Endodermal cell (in vitro differentiated cells): ENCODE results near the gene LRRC47. TPM values are rescaled to one million over a fixed set of nuclear protein-coding genes. Genes with fewer than 3 reads are reported as not detected.

ENCODE experiments used
- DNase-seq: peaks from one replicate; pipeline ENCODE4 v3.0.0-alpha.2; 2017
- H3K27ac ChIP-seq: 2 replicates; pipeline ENCODE4 v1.5.1; 2013; ENCODE audit warnings: mild to moderate bottlenecking, low read depth, low read length, moderate library complexity
- H3K27me3 ChIP-seq: 2 replicates; pipeline ENCODE4 v1.6.1; 2013; ENCODE audit warnings: mild to moderate bottlenecking, low read length, moderate library complexity; ENCODE audit not compliant: insufficient read depth, control insufficient read depth, poor library complexity, severe bottlenecking
- H3K36me3 ChIP-seq: 2 replicates; pipeline ENCODE4 v1.7.0; 2013; ENCODE audit warnings: mild to moderate bottlenecking, low read length, moderate library complexity; ENCODE audit not compliant: control insufficient read depth, insufficient read depth
- H3K4me1 ChIP-seq: one replicate; pipeline ENCODE4 v1.7.0; 2013; ENCODE audit warnings: low read length; ENCODE audit not compliant: control insufficient read depth, insufficient read depth
- H3K4me3 ChIP-seq: 2 replicates; pipeline ENCODE4 v1.5.1; 2013; ENCODE audit warnings: mild to moderate bottlenecking, low read length, moderate library complexity
- H3K9ac ChIP-seq: 2 replicates; pipeline ENCODE4 v1.6.1; 2013; ENCODE audit warnings: mild to moderate bottlenecking, low read length, moderate library complexity; ENCODE audit not compliant: poor library complexity, severe bottlenecking; ENCODE audit errors: extremely low read depth
- H3K9me3 ChIP-seq: 2 replicates; pipeline ENCODE4 v1.6.1; 2013; ENCODE audit warnings: mild to moderate bottlenecking, low read length, moderate library complexity; ENCODE audit not compliant: control insufficient read depth
- H3K27ac Mint-ChIP-seq: 2 replicates; pipeline ENCODE4 v1.8.0; 2020; ENCODE audit warnings: mixed read lengths
- H3K27me3 Mint-ChIP-seq: 2 replicates; pipeline ENCODE4 v1.8.0; 2021; ENCODE audit warnings: mild to moderate bottlenecking, mixed read lengths; ENCODE audit not compliant: insufficient read depth
- H3K36me3 Mint-ChIP-seq: 2 replicates; pipeline ENCODE4 v1.8.0; 2020; ENCODE audit warnings: low read depth, mixed read lengths
- H3K4me1 Mint-ChIP-seq: 2 replicates; pipeline ENCODE4 v1.8.0; 2020; ENCODE audit warnings: mixed read lengths
- H3K4me3 Mint-ChIP-seq: 2 replicates; pipeline ENCODE4 v1.8.0; 2020; ENCODE audit warnings: mild to moderate bottlenecking, moderate library complexity, mixed read lengths
- H3K9me3 Mint-ChIP-seq: 2 replicates; pipeline ENCODE4 v1.8.0; 2020; ENCODE audit warnings: mild to moderate bottlenecking, mixed read lengths
- WGBS, 2 experiments: methylation state at CpG; one replicate each; pipeline versions ENCODE4 v1.1.5 to v1.1.7; 2013; ENCODE audit warnings: missing lambda C conversion rate in 2 of 2, mixed read lengths in 1 of 2; ENCODE audit not compliant: insufficient coverage in 1 of 2, insufficient read length in 1 of 2; 5-methylcytosine and 5-hydroxymethylcytosine counted together
- total RNA-seq, 2 donors: library from RNA; stranded (reverse); fragmentation: NEBNext Ultra II Directional in 1 of 2; extraction: Animal tissue kit (Norgen Biotek cat#: 25700) in 1 of 2; gene quantifications; 2 replicates in 1 of 2; 3 replicates in 1 of 2; pipeline ENCODE4 v1.2.1, GENCODE V29; 2021
- TF ChIP-seq, protein P1 (sequence below): fragments of 200-600 bp; sonication (generic); conservative IDR thresholded peaks from 2 replicates; pipeline ENCODE4 v1.5.0; 2021; ENCODE audit warnings: antibody characterized with exemption, mild to moderate bottlenecking

LRRC47 gene
- total RNA-seq, 2 donors from 2014 or later, result 49.9 to 59.7 TPM

- Histone ChIP-seq H3K4me3 (no peak overlapping the region), H3K4me1 (no peaks in the 10 kb centered on the region), H3K27ac (no peak overlapping the region), H3K9me3 (peaks cover 15% of the 10 kb centered on the region), H3K27me3 (no peaks in the 10 kb centered on the region), H3K9ac (no peak overlapping the region), H3K36me3 (peaks cover 64% of the 10 kb centered on the region)
- H3K27me3 Mint-ChIP-seq, result no peaks in the 10 kb centered on the region
- H3K4me1 Mint-ChIP-seq, result no peaks in the 10 kb centered on the region
- WGBS, 2 experiments, result 93 to 96% methylated on average over 9 to 10 of the region's 11 CpGs
- peaks cover 12% of the 10 kb centered on the region for H3K9me3 Mint-ChIP-seq
- H3K27ac Mint-ChIP-seq, result no peak overlapping the region
- no peak for DNase-seq
- no peak overlapping the region for H3K4me3 Mint-ChIP-seq
- H3K36me3 Mint-ChIP-seq, result peaks cover 76% of the 10 kb centered on the region
- TF ChIP-seq, protein P1, sequence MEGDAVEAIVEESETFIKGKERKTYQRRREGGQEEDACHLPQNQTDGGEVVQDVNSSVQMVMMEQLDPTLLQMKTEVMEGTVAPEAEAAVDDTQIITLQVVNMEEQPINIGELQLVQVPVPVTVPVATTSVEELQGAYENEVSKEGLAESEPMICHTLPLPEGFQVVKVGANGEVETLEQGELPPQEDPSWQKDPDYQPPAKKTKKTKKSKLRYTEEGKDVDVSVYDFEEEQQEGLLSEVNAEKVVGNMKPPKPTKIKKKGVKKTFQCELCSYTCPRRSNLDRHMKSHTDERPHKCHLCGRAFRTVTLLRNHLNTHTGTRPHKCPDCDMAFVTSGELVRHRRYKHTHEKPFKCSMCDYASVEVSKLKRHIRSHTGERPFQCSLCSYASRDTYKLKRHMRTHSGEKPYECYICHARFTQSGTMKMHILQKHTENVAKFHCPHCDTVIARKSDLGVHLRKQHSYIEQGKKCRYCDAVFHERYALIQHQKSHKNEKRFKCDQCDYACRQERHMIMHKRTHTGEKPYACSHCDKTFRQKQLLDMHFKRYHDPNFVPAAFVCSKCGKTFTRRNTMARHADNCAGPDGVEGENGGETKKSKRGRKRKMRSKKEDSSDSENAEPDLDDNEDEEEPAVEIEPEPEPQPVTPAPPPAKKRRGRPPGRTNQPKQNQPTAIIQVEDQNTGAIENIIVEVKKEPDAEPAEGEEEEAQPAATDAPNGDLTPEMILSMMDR, result no peak
Observed at GRCh38 chr1:3836421-3836820, 40.1 kb upstream of the LRRC47 start.

- Mint-ChIP-seq H3K27me3 (no peaks in the 10 kb centered on the region), H3K9me3 (peaks cover 12% of the 10 kb centered on the region), H3K4me1 (no peaks in the 10 kb centered on the region), H3K27ac (no peak overlapping the region), H3K4me3 (no peak overlapping the region), H3K36me3 (peaks cover 79% of the 10 kb centered on the region)
- 97 to 98% methylated on average over 10 of the region's 10 CpGs for WGBS, 2 experiments
- no peak overlapping the region for H3K27ac ChIP-seq
- H3K4me1 ChIP-seq, result no peaks in the 10 kb centered on the region
- DNase-seq, result no peak
- H3K9ac ChIP-seq, result no peak overlapping the region
- no peaks in the 10 kb centered on the region for H3K27me3 ChIP-seq
- peaks cover 70% of the 10 kb centered on the region for H3K36me3 ChIP-seq
- TF ChIP-seq, protein P1, result no peak
- no peak overlapping the region for H3K4me3 ChIP-seq
- peaks cover 15% of the 10 kb centered on the region for H3K9me3 ChIP-seq
Observed at GRCh38 chr1:3834701-3835100, 38.4 kb upstream of the LRRC47 start.

DNA sequence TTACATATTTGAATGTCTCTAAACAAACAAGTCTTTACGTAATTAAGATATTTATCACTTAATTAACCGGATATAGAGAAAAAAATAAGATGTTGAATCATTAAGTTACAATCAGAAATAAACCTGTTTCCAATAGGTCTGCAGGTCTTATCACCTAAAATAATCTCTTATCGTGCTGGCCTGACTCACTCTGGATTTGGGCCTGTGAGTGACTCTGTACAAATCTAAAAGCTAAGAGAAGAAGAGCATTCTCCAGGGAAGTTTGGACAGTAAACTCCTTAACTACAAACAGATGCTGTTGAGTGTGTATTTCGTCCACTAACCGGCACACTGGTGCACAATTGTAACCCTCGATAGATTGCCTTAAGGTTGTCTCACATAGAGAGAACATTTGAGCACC is 35.4 kb upstream of the LRRC47 start:
- H3K4me1 ChIP-seq, result no peaks in the 10 kb centered on the region
- H3K4me1 Mint-ChIP-seq, result no peaks in the 10 kb centered on the region
- H3K27me3 Mint-ChIP-seq, result no peaks in the 10 kb centered on the region
- peaks cover 59% of the 10 kb centered on the region for H3K36me3 ChIP-seq
- no peaks in the 10 kb centered on the region for H3K9me3 Mint-ChIP-seq
- no peak overlapping the region for H3K27ac Mint-ChIP-seq
- H3K27ac ChIP-seq, result no peak overlapping the region
- no peaks in the 10 kb centered on the region for H3K27me3 ChIP-seq
- no peak overlapping the region for H3K4me3 ChIP-seq
- H3K9ac ChIP-seq, result no peak overlapping the region
- no peak for DNase-seq
- H3K36me3 Mint-ChIP-seq, result peaks cover 69% of the 10 kb centered on the region
- 91 to 100% methylated on average over 3 to 5 of the region's 6 CpGs for WGBS, 2 experiments
- no peaks in the 10 kb centered on the region for H3K9me3 ChIP-seq
- TF ChIP-seq, protein P1, result no peak
- no peak overlapping the region for H3K4me3 Mint-ChIP-seq
